H1 (cell line): ENCODE data around the gene FBN2. TPM values are rescaled to one million over a fixed set of nuclear protein-coding genes. Genes with fewer than 3 reads are reported as not detected.

Source experiments
- NANOG ChIP-seq: IDR thresholded peaks from 2 replicates; pipeline ENCODE4 v1.6.1; 2011; ENCODE audit warnings: low read length, low read depth, mild to moderate bottlenecking, inconsistent platforms; ENCODE audit not compliant: insufficient read depth, poor library complexity, severe bottlenecking
- PHF8 ChIP-seq: fragments of 200-600 bp; sonication (generic); conservative IDR thresholded peaks from 2 replicates; pipeline ENCODE4 v1.7.1; 2012; ENCODE audit warnings: low read depth, mild to moderate bottlenecking, inconsistent platforms, low read length, moderate library complexity
- TCF12 ChIP-seq: IDR thresholded peaks from 2 replicates; pipeline ENCODE4 v1.6.1; 2011; ENCODE audit warnings: low read depth, mild to moderate bottlenecking, low read length
- polyA plus RNA-seq, 7 experiments: library from polyadenylated mRNA; depleted of rRNA in 3 of 7; stranded (reverse) in 5 of 7; unstranded in 2 of 7; fragments of >200 nt in 5 of 7; fragments of 200-250 nt in 2 of 7; gene quantifications; 1 replicate in 5 of 7; 2 replicates in 1 of 7; 4 replicates in 1 of 7; pipeline versions ENCODE4 v1.2.1 to v1.2.3, GENCODE V29; 2011 to 2013; ENCODE audit warnings: missing spikeins in 2 of 7, mixed read lengths in 2 of 7
- total RNA-seq: library from RNA; stranded (reverse); fragmentation: NEBNext Ultra II Directional; extraction: Animal tissue kit (Norgen Biotek cat#: 25700); gene quantifications from 2 replicates; pipeline ENCODE4 v1.2.1, GENCODE V29; 2021

Gene FBN2
- total and polyA plus RNA-seq, 2 of the 8 experiments (the other 6 are each of a cell fraction or from before 2014, with no cell fraction given): 14.1 to 16.3 TPM

DNA sequence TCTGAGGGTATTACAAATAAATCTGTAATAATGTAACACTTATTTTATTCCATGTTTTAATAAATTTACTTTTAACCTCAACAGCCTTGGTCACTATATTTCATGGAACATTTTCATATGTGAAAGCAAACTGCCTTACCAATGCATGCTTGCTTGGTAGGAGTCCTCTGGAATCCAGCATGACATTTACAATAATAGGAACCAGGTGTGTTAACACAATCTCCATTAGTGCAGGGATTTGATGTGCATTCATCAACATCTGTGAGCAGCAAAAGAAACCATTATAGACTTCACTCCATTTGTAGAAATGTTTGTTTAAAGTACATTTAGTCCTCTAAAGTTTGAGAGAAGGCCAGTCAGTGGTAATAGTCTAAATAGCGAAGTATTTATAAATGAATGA is 159.4 kb downstream of the FBN2 start (continued):
- TF ChIP-seq PHF8 (no peak), NANOG (no peak), TCF12 (no peak)
